Measurements from ENCODE around the gene CTNNAL1.

The CTNNAL1 gene

DNA sequence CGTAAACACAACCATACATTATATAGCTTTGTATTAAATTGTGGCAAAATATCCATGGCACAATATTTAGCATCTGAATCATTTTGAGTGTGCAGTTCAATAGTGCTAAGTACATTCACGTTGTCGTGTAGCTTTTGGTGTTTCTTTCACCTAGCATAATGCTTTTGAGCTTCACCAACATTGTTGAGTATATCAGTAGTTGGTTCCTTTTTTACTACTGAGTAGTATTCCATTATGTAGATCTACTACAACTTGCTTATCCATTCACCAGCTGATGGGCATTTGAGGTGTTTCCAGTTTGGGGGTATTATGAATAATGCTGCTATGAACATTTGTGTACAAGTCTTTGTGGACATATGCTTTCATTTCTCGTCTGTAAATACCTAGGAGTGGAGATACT, 27.3 kb upstream of the CTNNAL1 start:
- H4K8ac ChIP-seq (ENCODE audit: low read depth, low read length) = no peak overlapping the region
- H2AK5ac ChIP-seq (ENCODE audit: low read depth, low read length) = no peak overlapping the region
- H3K9ac ChIP-seq (ENCODE audit: low read depth, low read length, poor library complexity) = no peak overlapping the region
- no peak overlapping the region for H3K18ac ChIP-seq (ENCODE audit: low read length)
- H4K91ac ChIP-seq (ENCODE audit: low read depth, low read length, poor library complexity) = no peak overlapping the region
- H2BK12ac ChIP-seq (ENCODE audit: low read length) = no peak overlapping the region
- no peaks in the 10 kb centered on the region for H3K4me1 ChIP-seq (ENCODE audit: control insufficient read depth in 2 of 2, insufficient read depth in 1 of 2, low read depth in 1 of 2, low read length in 2 of 2)
- peaks cover 21 to 91% of the 10 kb centered on the region in 2 donors for H3K36me3 ChIP-seq (replicated peaks in 1 of 2; ENCODE audit: control insufficient read depth in 2 of 2, insufficient read depth in 2 of 2, low read length in 2 of 2)
- no peak overlapping the region for H2BK120ac ChIP-seq (ENCODE audit: low read depth, low read length)
- no peak overlapping the region for H2BK5ac ChIP-seq (ENCODE audit: low read length)
- H3K4me2 ChIP-seq (ENCODE audit: insufficient read depth, low read length, poor library complexity, severe bottlenecking) = no peak overlapping the region
- H3K4me3 ChIP-seq (ENCODE audit: low read length in 2 of 2) = no peak overlapping the region
- H3K4ac ChIP-seq (ENCODE audit: low read length) = no peak overlapping the region
- peaks cover 3 to 13% of the 10 kb centered on the region in 2 donors for H3K9me3 ChIP-seq (replicated peaks in 1 of 2; ENCODE audit: control insufficient read depth in 2 of 2, insufficient read depth in 1 of 2, low read depth in 1 of 2, low read length in 2 of 2)
- no peak overlapping the region for H3K23ac ChIP-seq (ENCODE audit: low read depth, low read length, poor library complexity)
- H2AFZ ChIP-seq (ENCODE audit: low read length) = no peak overlapping the region
- H2BK15ac ChIP-seq (ENCODE audit: low read length) = no peak overlapping the region
- no CpG with 5 or more reads among the region's 4 CpGs for WGBS, 2 donors (ENCODE audit: extremely low coverage in 2 of 2, insufficient read length in 2 of 2, insufficient replicate concordance in 1 of 2)
- H3K27ac ChIP-seq (replicated peaks; ENCODE audit: low read length) = no peak overlapping the region
- no peaks in the 10 kb centered on the region for H3K79me1 ChIP-seq (ENCODE audit: low read depth, low read length)
- H3K27me3 ChIP-seq (ENCODE audit: control insufficient read depth in 3 of 3, insufficient read depth in 3 of 3, low read depth in 1 of 3, low read length in 3 of 3) = no peaks in the 10 kb centered on the region
- no peak overlapping the region for H3K14ac ChIP-seq (ENCODE audit: low read length)
- no peak for DNase-seq (ENCODE audit: low spot score)

DNA sequence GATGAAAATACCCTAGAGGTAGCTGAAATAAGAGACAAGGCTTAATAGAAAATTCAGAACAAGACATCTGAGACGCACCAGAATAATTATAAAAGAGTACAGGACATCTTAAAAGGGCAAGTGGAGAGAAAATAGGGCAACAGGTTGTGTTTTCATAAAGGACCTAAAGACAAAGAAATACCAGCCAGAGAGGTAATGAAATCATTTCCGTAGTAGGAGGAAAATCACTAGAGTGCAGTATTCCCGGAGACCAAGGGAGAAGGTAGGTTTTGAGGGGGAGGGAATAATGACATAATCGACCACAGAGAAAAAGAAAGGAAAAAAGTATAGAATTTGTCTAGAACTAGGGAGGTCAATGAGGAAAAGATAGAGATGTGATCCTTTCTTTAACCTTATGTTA, 26.2 kb upstream of the CTNNAL1 start:
- peaks cover 19 to 89% of the 10 kb centered on the region in 2 donors for H3K36me3 ChIP-seq (replicated peaks in 1 of 2; ENCODE audit: control insufficient read depth in 2 of 2, insufficient read depth in 2 of 2, low read length in 2 of 2)
- WGBS, 2 donors (ENCODE audit: extremely low coverage in 2 of 2, insufficient read length in 2 of 2, insufficient replicate concordance in 1 of 2) = no CpG with 5 or more reads among the region's 4 CpGs
- H3K18ac ChIP-seq (ENCODE audit: low read length) = no peak overlapping the region
- H2BK120ac ChIP-seq (ENCODE audit: low read depth, low read length) = no peak overlapping the region
- H3K14ac ChIP-seq (ENCODE audit: low read length) = no peak overlapping the region
- no peak overlapping the region for H3K9ac ChIP-seq (ENCODE audit: low read depth, low read length, poor library complexity)
- H3K4me2 ChIP-seq (ENCODE audit: insufficient read depth, low read length, poor library complexity, severe bottlenecking) = no peak overlapping the region
- peaks cover 3 to 13% of the 10 kb centered on the region in 2 donors for H3K9me3 ChIP-seq (replicated peaks in 1 of 2; ENCODE audit: control insufficient read depth in 2 of 2, insufficient read depth in 1 of 2, low read depth in 1 of 2, low read length in 2 of 2)
- DNase-seq (ENCODE audit: low spot score) = no peak
- H3K4me1 ChIP-seq (ENCODE audit: control insufficient read depth in 2 of 2, insufficient read depth in 1 of 2, low read depth in 1 of 2, low read length in 2 of 2) = no peaks in the 10 kb centered on the region
- no peak overlapping the region for H4K8ac ChIP-seq (ENCODE audit: low read depth, low read length)
- H2BK5ac ChIP-seq (ENCODE audit: low read length) = no peak overlapping the region
- no peak overlapping the region for H2AFZ ChIP-seq (ENCODE audit: low read length)
- H3K4me3 ChIP-seq (ENCODE audit: low read length in 2 of 2) = no peak overlapping the region
- H3K23ac ChIP-seq (ENCODE audit: low read depth, low read length, poor library complexity) = no peak overlapping the region
- H2AK5ac ChIP-seq (ENCODE audit: low read depth, low read length) = no peak overlapping the region
- H3K79me1 ChIP-seq (ENCODE audit: low read depth, low read length) = no peaks in the 10 kb centered on the region
- no peak overlapping the region for H3K27ac ChIP-seq (replicated peaks; ENCODE audit: low read length)
- H3K27me3 ChIP-seq (ENCODE audit: control insufficient read depth in 3 of 3, insufficient read depth in 3 of 3, low read depth in 1 of 3, low read length in 3 of 3) = no peaks in the 10 kb centered on the region
- no peak overlapping the region for H3K4ac ChIP-seq (ENCODE audit: low read length)
- no peak overlapping the region for H2BK12ac ChIP-seq (ENCODE audit: low read length)
- H4K91ac ChIP-seq (ENCODE audit: low read depth, low read length, poor library complexity) = no peak overlapping the region
- no peak overlapping the region for H2BK15ac ChIP-seq (ENCODE audit: low read length)

DNA sequence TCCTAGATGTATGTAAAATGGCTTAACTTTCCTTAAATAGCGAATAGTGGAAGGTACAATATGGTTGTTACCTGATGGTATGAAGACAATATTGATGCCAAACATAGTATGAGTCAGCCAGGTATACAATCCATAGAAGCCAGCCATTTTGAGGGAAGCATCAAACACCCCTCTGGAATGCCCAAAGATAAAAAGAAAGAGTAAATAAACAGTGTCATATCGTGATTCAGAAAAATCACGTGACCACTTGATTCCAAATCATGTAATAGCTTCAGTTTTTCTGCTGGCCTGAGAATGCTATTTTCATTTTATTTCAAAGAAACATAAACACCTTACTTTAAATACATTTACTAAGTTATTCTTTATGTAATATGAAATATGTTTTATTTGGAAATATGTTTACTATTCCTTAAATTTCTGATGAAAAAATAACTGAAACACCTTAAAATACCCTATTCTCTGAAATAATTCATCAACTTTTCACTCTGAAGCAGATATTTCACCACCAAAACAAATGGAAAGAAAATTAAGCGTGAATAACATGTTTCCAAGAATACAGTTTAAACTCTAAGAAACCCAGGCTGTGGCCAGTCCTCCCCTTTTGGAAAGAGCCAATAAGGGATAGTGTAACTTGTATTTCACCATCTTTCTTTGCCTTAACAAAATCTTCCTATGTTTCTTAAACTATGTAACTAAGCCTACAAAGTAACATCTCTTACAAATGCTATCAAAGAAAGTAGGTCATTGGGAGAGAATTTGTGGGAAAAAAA, 24.8 kb upstream of the CTNNAL1 start:
- no peaks in the 10 kb centered on the region for H3K27me3 ChIP-seq (ENCODE audit: control insufficient read depth in 3 of 3, insufficient read depth in 3 of 3, low read depth in 1 of 3, low read length in 3 of 3)
- no peak overlapping the region for H3K23ac ChIP-seq (ENCODE audit: low read depth, low read length, poor library complexity)
- H2BK15ac ChIP-seq (ENCODE audit: low read length) = no peak overlapping the region
- no peak overlapping the region for H3K4me2 ChIP-seq (ENCODE audit: insufficient read depth, low read length, poor library complexity, severe bottlenecking)
- no peak overlapping the region for H2BK12ac ChIP-seq (ENCODE audit: low read length)
- H3K9me3 ChIP-seq (replicated peaks in 1 of 2; ENCODE audit: control insufficient read depth in 2 of 2, insufficient read depth in 1 of 2, low read depth in 1 of 2, low read length in 2 of 2) = peaks cover under 1 to 7% of the 10 kb centered on the region in 2 donors
- H3K4me1 ChIP-seq (ENCODE audit: control insufficient read depth in 2 of 2, insufficient read depth in 1 of 2, low read depth in 1 of 2, low read length in 2 of 2) = no peaks in the 10 kb centered on the region
- no peak overlapping the region for H3K4ac ChIP-seq (ENCODE audit: low read length)
- H3K9ac ChIP-seq (ENCODE audit: low read depth, low read length, poor library complexity) = no peak overlapping the region
- H2BK120ac ChIP-seq (ENCODE audit: low read depth, low read length) = no peak overlapping the region
- H3K79me1 ChIP-seq (ENCODE audit: low read depth, low read length) = no peaks in the 10 kb centered on the region
- no peak overlapping the region for H4K8ac ChIP-seq (ENCODE audit: low read depth, low read length)
- peaks cover 16 to 89% of the 10 kb centered on the region in 2 donors for H3K36me3 ChIP-seq (replicated peaks in 1 of 2; ENCODE audit: control insufficient read depth in 2 of 2, insufficient read depth in 2 of 2, low read length in 2 of 2)
- H3K14ac ChIP-seq (ENCODE audit: low read length) = no peak overlapping the region
- H2AFZ ChIP-seq (ENCODE audit: low read length) = no peak overlapping the region
- no peak overlapping the region for H4K91ac ChIP-seq (ENCODE audit: low read depth, low read length, poor library complexity)
- H3K4me3 ChIP-seq (ENCODE audit: low read length in 2 of 2) = no peak overlapping the region
- H3K27ac ChIP-seq (replicated peaks; ENCODE audit: low read length) = no peak overlapping the region
- DNase-seq (ENCODE audit: low spot score) = no peak
- H2AK5ac ChIP-seq (ENCODE audit: low read depth, low read length) = no peak overlapping the region
- no CpG with 5 or more reads among the region's 4 CpGs for WGBS, 2 donors (ENCODE audit: extremely low coverage in 2 of 2, insufficient read length in 2 of 2, insufficient replicate concordance in 1 of 2)
- H3K18ac ChIP-seq (ENCODE audit: low read length) = no peak overlapping the region
- no peak overlapping the region for H2BK5ac ChIP-seq (ENCODE audit: low read length)

DNA sequence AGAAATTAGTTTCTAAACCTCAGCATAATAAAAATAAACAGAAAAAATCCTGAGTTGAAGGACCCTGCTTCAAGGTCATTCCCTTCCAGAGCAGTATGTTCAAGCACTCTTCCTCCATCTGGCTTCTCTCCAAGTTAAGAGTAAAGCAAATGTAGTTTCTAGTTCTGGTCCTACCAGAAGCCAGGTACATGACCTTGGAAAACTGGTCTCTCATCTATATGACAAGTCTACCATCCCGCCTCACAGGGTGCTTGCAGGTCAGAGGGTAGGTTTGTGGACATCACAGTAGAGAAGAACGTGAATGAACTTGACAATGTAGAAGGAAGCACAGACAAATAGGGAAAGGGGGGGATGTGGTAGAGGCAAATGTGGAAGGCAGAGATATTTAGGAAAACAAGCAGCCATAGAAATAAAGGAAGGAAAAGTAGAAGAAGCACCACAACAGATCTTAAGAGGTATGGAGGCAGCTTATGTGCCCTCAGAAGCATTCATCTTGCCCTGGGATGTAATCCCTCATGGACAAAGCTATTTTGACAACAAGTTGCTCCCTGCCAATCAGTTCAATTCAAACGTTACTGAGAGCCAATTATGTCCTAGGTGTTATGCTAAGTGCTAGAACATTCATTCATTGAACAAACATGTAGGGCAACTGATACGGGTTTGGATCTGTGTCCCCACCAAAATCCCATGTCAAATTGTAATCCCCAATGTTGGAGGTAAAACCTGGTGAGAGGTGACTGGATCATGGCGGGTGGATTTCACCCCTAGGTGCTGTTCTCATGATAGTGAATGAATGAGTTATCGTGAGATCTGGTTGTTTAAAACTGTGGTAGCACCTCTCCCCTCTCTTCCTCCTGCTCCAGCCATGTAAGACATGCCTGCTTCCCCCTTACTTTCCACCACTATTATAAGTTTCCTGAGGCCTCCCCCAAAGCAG, 23.7 kb upstream of the CTNNAL1 start:
- H3K23ac ChIP-seq (ENCODE audit: low read depth, low read length, poor library complexity) = no peak overlapping the region
- peaks cover 0 to under 1% of the 10 kb centered on the region in 2 donors for H3K9me3 ChIP-seq (replicated peaks in 1 of 2; ENCODE audit: control insufficient read depth in 2 of 2, insufficient read depth in 1 of 2, low read depth in 1 of 2, low read length in 2 of 2)
- no peak overlapping the region for H2BK15ac ChIP-seq (ENCODE audit: low read length)
- no peak overlapping the region for H3K18ac ChIP-seq (ENCODE audit: low read length)
- H3K4me1 ChIP-seq (ENCODE audit: control insufficient read depth in 2 of 2, insufficient read depth in 1 of 2, low read depth in 1 of 2, low read length in 2 of 2) = no peaks in the 10 kb centered on the region
- no peak for DNase-seq (ENCODE audit: low spot score)
- no peak overlapping the region for H3K4me3 ChIP-seq (ENCODE audit: low read length in 2 of 2)
- H3K27me3 ChIP-seq (ENCODE audit: control insufficient read depth in 3 of 3, insufficient read depth in 3 of 3, low read depth in 1 of 3, low read length in 3 of 3) = no peaks in the 10 kb centered on the region
- no peak overlapping the region for H2AK5ac ChIP-seq (ENCODE audit: low read depth, low read length)
- no peak overlapping the region for H2BK120ac ChIP-seq (ENCODE audit: low read depth, low read length)
- H3K14ac ChIP-seq (ENCODE audit: low read length) = no peak overlapping the region
- H3K36me3 ChIP-seq (replicated peaks in 1 of 2; ENCODE audit: control insufficient read depth in 2 of 2, insufficient read depth in 2 of 2, low read length in 2 of 2) = peaks cover 15 to 89% of the 10 kb centered on the region in 2 donors
- no peak overlapping the region for H2AFZ ChIP-seq (ENCODE audit: low read length)
- no peak overlapping the region for H3K4ac ChIP-seq (ENCODE audit: low read length)
- no CpG with 5 or more reads among the region's 6 CpGs for WGBS, 2 donors (ENCODE audit: extremely low coverage in 2 of 2, insufficient read length in 2 of 2, insufficient replicate concordance in 1 of 2)
- H4K8ac ChIP-seq (ENCODE audit: low read depth, low read length) = no peak overlapping the region
- no peak overlapping the region for H2BK12ac ChIP-seq (ENCODE audit: low read length)
- H4K91ac ChIP-seq (ENCODE audit: low read depth, low read length, poor library complexity) = no peak overlapping the region
- no peaks in the 10 kb centered on the region for H3K79me1 ChIP-seq (ENCODE audit: low read depth, low read length)
- no peak overlapping the region for H2BK5ac ChIP-seq (ENCODE audit: low read length)
- no peak overlapping the region for H3K4me2 ChIP-seq (ENCODE audit: insufficient read depth, low read length, poor library complexity, severe bottlenecking)
- no peak overlapping the region for H3K9ac ChIP-seq (ENCODE audit: low read depth, low read length, poor library complexity)
- H3K27ac ChIP-seq (replicated peaks; ENCODE audit: low read length) = no peak overlapping the region

Measured in neuronal stem cell (in vitro differentiated cells).